ENCODE measurements around the gene UCKL1.

UCKL1 gene

GRCh38 chr20:63955827-63956663 lies at the start of gene UCKL1:
UCKL1 (minus strand) TSS chr20:63956416; CDS start chr20:63956372, 44 bp downstream.
- Histone ChIP-seq H3K79me2 (ENCODE audit: control insufficient read depth, low read length) (peaks cover 51% of the 10 kb centered on the region), H3K4me2 (ENCODE audit: low read length) (peak within 1 kb of the TSS; percentile 86), H3K27me3 (ENCODE audit: control insufficient read depth, low read length) (no peaks in the 10 kb centered on the region), H3K9me2 (replicated peaks; ENCODE audit: control insufficient read depth, low read length) (no peaks in the 10 kb centered on the region), H4K20me1 (ENCODE audit: control insufficient read depth, insufficient read depth, low read depth, low read length) (peaks cover 11% of the 10 kb centered on the region; the same call in 1 of the 2 replicates), H3K9me3 (ENCODE audit: control insufficient read depth, insufficient read depth, low read length) (no peaks in the 10 kb centered on the region), H3K27ac (ENCODE audit: low read depth, low read length) (peak within 1 kb of the TSS; percentile 55), H3K36me3 (ENCODE audit: control insufficient read depth, low read length) (peaks cover 10% of the 10 kb centered on the region; the same call in 1 of the 2 replicates), H3K4me1 (ENCODE audit: control insufficient read depth, low read length) (peaks cover 32% of the 10 kb centered on the region), H3K4me3 (ENCODE audit: low read length) (peak within 1 kb of the TSS; percentile 87), H3F3A (ENCODE audit: control insufficient read depth, insufficient read depth) (0 out of 2 replicates have a peak, but pooled peaks cover 3% of the 10 kb centered on the region)
- TF ChIP-seq EZH2phosphoT487 (IDR thresholded peaks at IDR 0.05; ENCODE audit: borderline replicate concordance, low read length) (no peak), CTCF (IDR thresholded peaks at IDR 0.05; ENCODE audit: low read depth, low read length, poor library complexity, severe bottlenecking) (no peak)

GRCh38 chr20:64005394-64005793 lies 49.2 kb upstream of the UCKL1 start:
- Histone ChIP-seq H3K79me2 (ENCODE audit: control insufficient read depth, low read length) (peaks cover 55% of the 10 kb centered on the region), H3F3A (ENCODE audit: control insufficient read depth, insufficient read depth) (peaks cover 45% of the 10 kb centered on the region), H3K27ac (ENCODE audit: low read depth, low read length) (peak overlapping the region; percentile 98), H3K4me1 (ENCODE audit: control insufficient read depth, low read length) (peaks cover 80% of the 10 kb centered on the region), H3K36me3 (ENCODE audit: control insufficient read depth, low read length) (peaks cover 74% of the 10 kb centered on the region), H4K20me1 (ENCODE audit: control insufficient read depth, insufficient read depth, low read depth, low read length) (no peaks in the 10 kb centered on the region), H3K9me3 (ENCODE audit: control insufficient read depth, insufficient read depth, low read length) (peaks cover 8% of the 10 kb centered on the region), H3K27me3 (ENCODE audit: control insufficient read depth, low read length) (no peaks in the 10 kb centered on the region), H3K9me2 (replicated peaks; ENCODE audit: control insufficient read depth, low read length) (no peaks in the 10 kb centered on the region), H3K4me2 (ENCODE audit: low read length) (peak overlapping the region; percentile 68), H3K4me3 (ENCODE audit: low read length) (peak overlapping the region; percentile 47; the same call in 1 of the 2 replicates)
- TF ChIP-seq EZH2phosphoT487 (IDR thresholded peaks at IDR 0.05; ENCODE audit: borderline replicate concordance, low read length) (no peak), CTCF (IDR thresholded peaks at IDR 0.05; ENCODE audit: low read depth, low read length, poor library complexity, severe bottlenecking) (no peak)

- peaks cover 84% of the 10 kb centered on the region for H3K4me1 ChIP-seq (ENCODE audit: control insufficient read depth, low read length)
- TF ChIP-seq CTCF (IDR thresholded peaks at IDR 0.05; ENCODE audit: low read depth, low read length, poor library complexity, severe bottlenecking) (no peak), EZH2phosphoT487 (IDR thresholded peaks at IDR 0.05; ENCODE audit: borderline replicate concordance, low read length) (no peak)
- H3K9me3 ChIP-seq (ENCODE audit: control insufficient read depth, insufficient read depth, low read length): peaks cover 8% of the 10 kb centered on the region
- H3K4me2 ChIP-seq (ENCODE audit: low read length): peak overlapping the region; percentile 68
- peaks cover 40% of the 10 kb centered on the region for H3F3A ChIP-seq (ENCODE audit: control insufficient read depth, insufficient read depth)
- H3K27ac ChIP-seq (ENCODE audit: low read depth, low read length): peak overlapping the region; percentile 98
- no peaks in the 10 kb centered on the region for H3K9me2 ChIP-seq (replicated peaks; ENCODE audit: control insufficient read depth, low read length)
- no peaks in the 10 kb centered on the region for H3K27me3 ChIP-seq (ENCODE audit: control insufficient read depth, low read length)
- peaks cover 44% of the 10 kb centered on the region for H3K79me2 ChIP-seq (ENCODE audit: control insufficient read depth, low read length)
- no peaks in the 10 kb centered on the region for H4K20me1 ChIP-seq (ENCODE audit: control insufficient read depth, insufficient read depth, low read depth, low read length)
- peaks cover 75% of the 10 kb centered on the region for H3K36me3 ChIP-seq (ENCODE audit: control insufficient read depth, low read length)
- peak overlapping the region; percentile 47 for H3K4me3 ChIP-seq (ENCODE audit: low read length)
These were observed 47.9 kb upstream of the UCKL1 start for GRCh38 chr20:64003960-64004725.

Data from DOHH2 (cell line).